ENCODE measurements around the gene IGFBP1.

IGFBP1 gene

DNA sequence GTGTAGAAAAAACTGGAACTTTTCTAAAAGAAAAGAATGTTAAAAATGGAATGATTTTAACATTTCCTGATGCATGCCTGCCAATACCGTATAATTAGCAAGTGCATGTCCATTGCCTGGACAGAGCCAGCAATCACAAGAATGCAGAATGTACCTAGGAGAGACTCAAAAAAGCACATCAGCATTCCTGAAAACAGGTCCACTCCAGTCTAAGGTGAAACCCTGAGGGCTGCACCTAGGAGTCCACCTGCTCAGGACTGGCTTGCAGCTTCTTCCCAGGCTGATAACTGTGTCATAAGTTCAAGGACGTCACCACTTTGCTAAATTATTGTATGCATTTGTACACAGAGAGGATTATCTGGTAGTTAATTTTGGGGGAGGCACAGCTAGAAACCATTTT, 20.8 kb upstream of the IGFBP1 start:
- Histone ChIP-seq H3K36me3 (ENCODE audit: control insufficient read depth, insufficient read depth, low read length) (no peaks in the 10 kb centered on the region), H3K9me3 (ENCODE audit: control insufficient read depth, insufficient read depth, low read depth, low read length) (no peaks in the 10 kb centered on the region), H3K4me3 (ENCODE audit: low read depth, low read length) (no peak overlapping the region), H3K27me3 (ENCODE audit: control insufficient read depth, insufficient read depth, low read length) (no peaks in the 10 kb centered on the region; the same call in 1 of the 2 replicates), H3K4me1 (ENCODE audit: control insufficient read depth, insufficient read depth, low read length) (no peaks in the 10 kb centered on the region), H3K9ac (ENCODE audit: low read length) (no peak overlapping the region), H3K27ac (ENCODE audit: low read depth, low read length) (no peak overlapping the region)

DNA sequence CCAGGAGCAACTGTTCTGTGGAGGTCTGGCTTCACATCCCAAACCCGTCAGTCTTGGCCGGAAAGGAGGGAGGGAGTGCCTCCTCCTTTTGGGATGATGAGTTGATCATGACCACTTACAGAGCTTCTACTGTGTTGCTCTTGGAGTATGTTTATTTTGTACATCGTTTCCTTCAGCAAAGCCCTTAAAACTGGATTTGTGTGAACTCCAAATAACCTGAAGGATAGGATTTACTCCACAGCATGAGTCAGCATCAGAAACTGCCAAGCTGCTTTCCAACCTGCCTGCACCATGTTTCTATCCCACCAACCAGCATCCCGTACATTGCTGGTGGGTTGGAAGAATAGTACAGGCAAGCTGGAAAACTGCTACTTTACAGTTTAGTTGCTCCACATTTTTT, 18.9 kb upstream of the IGFBP1 start:
- Histone ChIP-seq H3K4me3 (ENCODE audit: low read depth, low read length) (no peak overlapping the region), H3K9ac (ENCODE audit: low read length) (no peak overlapping the region), H3K4me1 (ENCODE audit: control insufficient read depth, insufficient read depth, low read length) (no peaks in the 10 kb centered on the region), H3K36me3 (ENCODE audit: control insufficient read depth, insufficient read depth, low read length) (no peaks in the 10 kb centered on the region), H3K27ac (ENCODE audit: low read depth, low read length) (no peak overlapping the region), H3K9me3 (ENCODE audit: control insufficient read depth, insufficient read depth, low read depth, low read length) (no peaks in the 10 kb centered on the region), H3K27me3 (ENCODE audit: control insufficient read depth, insufficient read depth, low read length) (no peaks in the 10 kb centered on the region; the same call in 1 of the 2 replicates)

DNA sequence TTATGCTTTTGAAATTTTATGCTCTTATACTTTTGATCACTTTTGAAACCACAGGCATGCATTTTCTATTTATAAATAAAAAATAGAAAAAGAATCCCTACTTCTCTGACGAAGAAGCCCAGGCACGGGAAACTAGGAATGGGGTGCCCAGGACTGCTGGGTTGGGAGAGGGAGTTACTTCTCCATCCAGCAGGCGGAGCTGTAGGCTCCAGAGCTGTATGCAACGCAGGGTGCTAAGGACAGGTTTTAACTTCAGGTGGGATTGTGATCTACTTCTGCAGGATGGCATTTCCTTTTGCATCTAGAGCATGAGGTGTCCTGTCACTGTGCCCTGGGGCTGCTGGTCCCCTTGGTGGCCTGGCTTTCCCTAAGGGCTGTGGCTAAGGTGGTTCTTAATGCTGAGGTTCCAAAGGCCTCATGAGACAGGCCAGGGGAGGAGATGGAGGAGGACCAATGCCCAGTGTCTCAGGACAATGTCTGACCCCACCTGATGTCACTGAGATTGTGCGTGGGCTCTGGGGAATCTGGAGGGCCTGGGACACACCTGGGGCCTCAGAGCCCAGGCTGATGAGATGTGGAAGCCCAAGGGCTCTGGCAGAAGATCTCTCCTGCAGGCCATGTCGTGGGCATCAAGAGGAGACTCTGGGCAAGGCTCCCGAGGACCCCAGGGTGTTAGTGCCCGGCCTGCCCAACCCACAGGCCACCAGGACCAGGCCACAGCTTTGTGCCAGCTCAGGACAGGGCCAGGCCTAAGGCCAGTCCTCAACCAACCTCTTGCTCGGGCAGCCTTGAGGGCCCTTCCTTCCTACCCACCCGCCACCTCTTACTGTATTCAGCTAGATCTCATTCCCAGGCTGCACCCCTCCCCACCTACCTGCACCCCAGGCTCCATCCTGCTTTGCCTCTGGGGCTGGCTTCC, 15.9 kb upstream of the IGFBP1 start:
- H3K9me3 ChIP-seq (ENCODE audit: control insufficient read depth, insufficient read depth, low read depth, low read length): peaks cover 12% of the 10 kb centered on the region
- H3K4me1 ChIP-seq (ENCODE audit: control insufficient read depth, insufficient read depth, low read length): no peaks in the 10 kb centered on the region
- H3K27ac ChIP-seq (ENCODE audit: low read depth, low read length): no peak overlapping the region
- H3K9ac ChIP-seq (ENCODE audit: low read length): no peak overlapping the region
- H3K27me3 ChIP-seq (ENCODE audit: control insufficient read depth, insufficient read depth, low read length): no peaks in the 10 kb centered on the region
- H3K4me3 ChIP-seq (ENCODE audit: low read depth, low read length): no peak overlapping the region
- no peaks in the 10 kb centered on the region for H3K36me3 ChIP-seq (ENCODE audit: control insufficient read depth, insufficient read depth, low read length)

DNA sequence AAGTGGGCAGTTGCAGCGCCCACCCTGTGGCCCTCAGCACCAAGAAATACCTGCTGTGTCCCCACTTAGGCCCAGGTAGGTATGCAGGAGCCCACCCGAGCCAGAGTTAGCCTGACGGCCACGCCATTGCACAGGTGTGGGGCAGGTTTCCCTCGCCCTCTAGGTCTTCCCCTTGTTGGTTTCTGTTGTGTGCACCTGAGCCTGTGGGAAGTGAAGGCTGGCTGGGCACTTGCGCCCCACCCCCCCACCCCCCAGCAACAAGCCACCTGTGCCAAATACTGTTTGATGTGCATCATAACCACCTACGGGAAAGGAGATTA, 15.3 kb upstream of the IGFBP1 start, which contains the start of gene CCDC201:
Gene CCDC201, minus strand, starts transcription at position 48 of the 320 bp plus-strand sequence. CDS start 75 bp downstream, outside the sequence.
- Histone ChIP-seq H3K9ac (ENCODE audit: low read length) (no peak within 1 kb of the TSS), H3K27me3 (ENCODE audit: control insufficient read depth, insufficient read depth, low read length) (no peaks in the 10 kb centered on the region), H3K9me3 (ENCODE audit: control insufficient read depth, insufficient read depth, low read depth, low read length) (peaks cover 18% of the 10 kb centered on the region), H3K27ac (ENCODE audit: low read depth, low read length) (no peak within 1 kb of the TSS), H3K4me1 (ENCODE audit: control insufficient read depth, insufficient read depth, low read length) (no peaks in the 10 kb centered on the region), H3K36me3 (ENCODE audit: control insufficient read depth, insufficient read depth, low read length) (no peaks in the 10 kb centered on the region), H3K4me3 (ENCODE audit: low read depth, low read length) (no peak within 1 kb of the TSS)

DNA sequence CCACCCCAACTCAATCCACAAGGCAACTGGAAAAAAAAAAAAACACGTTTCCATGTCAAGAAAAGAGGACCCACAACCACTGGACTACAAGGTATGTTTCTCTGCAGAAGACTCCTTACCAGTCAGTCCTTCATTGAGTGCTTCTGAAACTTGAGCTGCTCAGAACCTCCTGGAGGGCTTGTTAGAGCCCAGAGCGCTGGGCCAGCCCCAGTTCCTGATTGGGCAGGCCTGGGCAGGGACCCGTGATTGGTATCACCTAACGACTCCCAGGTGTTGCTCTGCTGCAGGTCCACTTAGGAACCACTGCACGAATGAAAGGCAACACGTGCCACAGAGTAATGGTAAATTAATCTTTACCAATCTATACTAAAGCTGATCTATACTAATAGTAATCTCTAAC, 14.9 kb upstream of the IGFBP1 start:
- Histone ChIP-seq H3K4me1 (ENCODE audit: control insufficient read depth, insufficient read depth, low read length) (no peaks in the 10 kb centered on the region), H3K27me3 (ENCODE audit: control insufficient read depth, insufficient read depth, low read length) (no peaks in the 10 kb centered on the region), H3K4me3 (ENCODE audit: low read depth, low read length) (no peak overlapping the region), H3K27ac (ENCODE audit: low read depth, low read length) (no peak overlapping the region), H3K36me3 (ENCODE audit: control insufficient read depth, insufficient read depth, low read length) (no peaks in the 10 kb centered on the region), H3K9me3 (ENCODE audit: control insufficient read depth, insufficient read depth, low read depth, low read length) (peaks cover 22% of the 10 kb centered on the region), H3K9ac (ENCODE audit: low read length) (no peak overlapping the region)

DNA sequence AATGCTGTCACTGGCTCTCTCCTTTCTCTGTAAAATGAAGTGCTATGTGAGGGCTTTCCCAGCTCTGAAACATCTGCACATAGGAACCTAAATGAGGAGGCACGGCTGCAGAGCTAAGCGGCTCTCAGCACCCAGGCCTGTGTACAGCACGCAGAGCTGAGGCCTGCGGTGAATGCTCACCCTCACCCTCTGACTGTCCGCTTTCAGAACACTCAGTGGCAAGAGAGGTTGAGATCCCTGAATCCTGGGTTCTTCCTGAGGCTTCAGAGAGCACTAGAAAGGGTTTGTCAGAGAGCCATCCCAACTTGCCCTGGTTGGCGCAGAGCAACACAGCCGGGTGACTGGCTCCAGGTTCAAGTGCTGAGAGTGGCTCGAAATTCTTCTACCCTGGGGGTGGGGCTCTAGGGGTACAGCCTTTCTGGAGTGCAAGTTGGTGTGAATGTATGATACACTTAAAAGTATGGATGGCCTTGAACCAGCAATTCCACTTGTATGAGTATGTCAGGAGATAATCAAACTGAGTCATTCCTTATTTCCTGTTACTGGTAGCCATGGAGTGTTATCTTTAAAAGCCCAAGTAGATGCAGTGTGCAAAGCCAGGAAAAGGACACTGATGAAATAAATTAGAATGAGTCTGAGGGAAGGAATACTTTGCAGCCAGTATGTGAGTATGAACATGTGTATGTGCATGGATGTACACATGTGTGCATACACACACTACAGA, 13.7 kb upstream of the IGFBP1 start:
- Histone ChIP-seq H3K27me3 (ENCODE audit: control insufficient read depth, insufficient read depth, low read length) (no peaks in the 10 kb centered on the region), H3K4me1 (ENCODE audit: control insufficient read depth, insufficient read depth, low read length) (no peaks in the 10 kb centered on the region), H3K27ac (ENCODE audit: low read depth, low read length) (no peak overlapping the region), H3K4me3 (ENCODE audit: low read depth, low read length) (no peak overlapping the region), H3K36me3 (ENCODE audit: control insufficient read depth, insufficient read depth, low read length) (no peaks in the 10 kb centered on the region), H3K9ac (ENCODE audit: low read length) (no peak overlapping the region), H3K9me3 (ENCODE audit: control insufficient read depth, insufficient read depth, low read depth, low read length) (peaks cover 33% of the 10 kb centered on the region)

DNA sequence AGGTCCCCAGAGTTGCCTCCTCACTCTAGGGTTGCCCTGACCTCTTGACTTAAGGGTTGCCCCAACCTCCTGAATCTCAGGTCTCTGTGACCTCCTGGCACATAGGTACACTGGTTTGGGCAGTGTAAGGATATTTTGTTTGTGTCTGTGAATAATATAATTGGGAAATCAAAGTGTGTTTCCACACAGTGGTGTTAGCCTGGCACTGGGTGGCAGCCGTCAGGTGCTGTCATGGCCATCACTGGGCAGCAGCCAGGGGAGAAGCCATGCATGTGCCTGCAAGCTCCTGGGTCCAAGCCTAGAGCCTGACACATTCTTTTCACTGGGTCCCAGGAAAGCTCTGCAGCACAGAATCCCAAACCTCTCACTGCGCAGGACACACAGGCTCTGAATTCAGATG, 11.8 kb upstream of the IGFBP1 start:
- Histone ChIP-seq H3K27me3 (ENCODE audit: control insufficient read depth, insufficient read depth, low read length) (no peaks in the 10 kb centered on the region), H3K9me3 (ENCODE audit: control insufficient read depth, insufficient read depth, low read depth, low read length) (peaks cover 38% of the 10 kb centered on the region), H3K4me3 (ENCODE audit: low read depth, low read length) (no peak overlapping the region), H3K4me1 (ENCODE audit: control insufficient read depth, insufficient read depth, low read length) (no peaks in the 10 kb centered on the region), H3K27ac (ENCODE audit: low read depth, low read length) (no peak overlapping the region), H3K9ac (ENCODE audit: low read length) (no peak overlapping the region), H3K36me3 (ENCODE audit: control insufficient read depth, insufficient read depth, low read length) (no peaks in the 10 kb centered on the region)

DNA sequence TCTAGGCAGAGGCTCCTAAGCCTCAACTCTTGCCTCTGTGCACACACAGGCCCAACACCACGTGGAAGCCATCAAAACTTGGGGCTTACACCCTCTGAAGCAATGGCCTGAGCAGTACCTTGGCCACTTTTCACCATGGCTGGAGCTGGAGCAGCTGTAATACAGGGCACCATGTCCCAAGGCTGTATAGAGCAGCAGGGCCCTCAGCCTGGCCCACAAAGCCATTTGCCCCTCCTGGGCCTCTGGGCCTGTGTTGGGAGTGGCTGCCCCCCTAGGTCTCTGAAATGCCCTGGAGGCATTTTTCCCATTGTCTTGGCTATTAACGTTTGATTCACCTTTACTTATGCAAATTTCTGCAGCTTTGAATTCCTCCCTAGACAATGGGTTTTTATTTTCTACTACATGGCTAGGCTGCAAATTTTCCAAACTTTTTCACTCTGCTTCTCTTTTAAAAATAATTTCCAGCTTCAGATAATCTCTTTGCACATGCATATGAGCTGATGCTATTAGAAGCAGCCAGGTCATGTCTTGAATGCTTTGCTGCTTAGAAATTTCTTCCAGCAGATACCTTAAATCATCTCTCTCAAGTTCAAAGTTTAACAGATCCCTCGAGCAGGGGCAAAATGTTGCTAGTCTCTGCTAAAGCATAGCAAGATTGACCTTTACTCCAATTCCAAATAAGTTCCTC, 9.7 kb upstream of the IGFBP1 start:
- H3K4me3 ChIP-seq (ENCODE audit: low read depth, low read length): no peak overlapping the region
- H3K36me3 ChIP-seq (ENCODE audit: control insufficient read depth, insufficient read depth, low read length): no peaks in the 10 kb centered on the region
- peaks cover 38% of the 10 kb centered on the region for H3K9me3 ChIP-seq (ENCODE audit: control insufficient read depth, insufficient read depth, low read depth, low read length)
- H3K4me1 ChIP-seq (ENCODE audit: control insufficient read depth, insufficient read depth, low read length): peaks cover 5% of the 10 kb centered on the region; the same call in 1 of the 2 replicates
- H3K27me3 ChIP-seq (ENCODE audit: control insufficient read depth, insufficient read depth, low read length): no peaks in the 10 kb centered on the region
- H3K9ac ChIP-seq (ENCODE audit: low read length): no peak overlapping the region
- H3K27ac ChIP-seq (ENCODE audit: low read depth, low read length): no peak overlapping the region

DNA sequence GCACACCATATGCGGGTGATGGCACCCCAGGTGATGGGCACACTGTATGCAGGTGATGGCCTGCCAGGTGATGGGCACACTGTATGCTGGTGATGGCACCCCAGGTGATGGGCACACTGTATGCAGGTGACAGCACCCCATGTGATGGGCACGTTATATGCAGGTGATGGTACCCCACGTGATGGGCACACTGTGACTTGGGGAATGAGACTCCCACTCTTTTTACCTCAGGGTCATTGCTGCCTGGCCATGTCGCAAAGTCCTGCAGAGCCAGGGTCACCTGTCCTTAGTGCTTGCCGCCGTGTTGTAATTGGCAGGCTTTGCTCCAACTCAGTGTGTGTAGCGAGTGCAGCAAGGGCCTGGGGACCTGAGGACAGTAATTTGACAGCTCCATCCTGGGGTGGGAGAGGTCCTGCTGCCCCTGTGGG, 7.8 kb upstream of the IGFBP1 start:
- peaks cover 5% of the 10 kb centered on the region; the same call in 1 of the 2 replicates for H3K4me1 ChIP-seq (ENCODE audit: control insufficient read depth, insufficient read depth, low read length)
- no peak overlapping the region for H3K4me3 ChIP-seq (ENCODE audit: low read depth, low read length)
- H3K27ac ChIP-seq (ENCODE audit: low read depth, low read length): no peak overlapping the region
- no peaks in the 10 kb centered on the region for H3K36me3 ChIP-seq (ENCODE audit: control insufficient read depth, insufficient read depth, low read length)
- H3K9ac ChIP-seq (ENCODE audit: low read length): no peak overlapping the region
- no peaks in the 10 kb centered on the region; the same call in 1 of the 2 replicates for H3K27me3 ChIP-seq (ENCODE audit: control insufficient read depth, insufficient read depth, low read length)
- peaks cover 38% of the 10 kb centered on the region for H3K9me3 ChIP-seq (ENCODE audit: control insufficient read depth, insufficient read depth, low read depth, low read length)

DNA sequence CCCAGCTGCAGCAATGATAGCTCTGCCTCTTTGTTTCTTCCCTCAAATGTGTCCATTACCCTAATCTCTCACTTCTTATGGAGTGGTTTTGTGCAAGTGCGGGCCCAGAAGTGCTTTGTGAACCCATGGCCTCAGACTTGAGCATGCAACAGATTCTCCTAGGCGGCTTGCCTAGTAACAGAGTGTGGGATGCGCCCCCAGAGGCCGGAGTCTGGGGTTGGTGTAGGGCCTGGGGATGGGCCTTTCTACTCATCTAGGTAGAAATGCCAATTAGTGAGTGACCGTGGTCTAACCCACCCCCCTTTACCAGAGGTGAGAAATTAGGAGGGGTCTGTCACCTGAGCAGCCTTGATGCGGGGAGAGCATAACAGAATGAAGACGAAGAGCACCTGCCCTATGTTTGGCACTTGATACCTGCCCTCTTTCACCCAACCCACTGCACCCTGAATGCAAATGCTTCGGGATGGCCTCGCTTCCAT, 7.0 kb upstream of the IGFBP1 start:
- H3K9me3 ChIP-seq (ENCODE audit: control insufficient read depth, insufficient read depth, low read depth, low read length): peaks cover 36% of the 10 kb centered on the region
- no peaks in the 10 kb centered on the region for H3K36me3 ChIP-seq (ENCODE audit: control insufficient read depth, insufficient read depth, low read length)
- no peak overlapping the region for H3K27ac ChIP-seq (ENCODE audit: low read depth, low read length)
- H3K9ac ChIP-seq (ENCODE audit: low read length): no peak overlapping the region
- no peak overlapping the region for H3K4me3 ChIP-seq (ENCODE audit: low read depth, low read length)
- H3K27me3 ChIP-seq (ENCODE audit: control insufficient read depth, insufficient read depth, low read length): peaks cover 3% of the 10 kb centered on the region
- peaks cover 5% of the 10 kb centered on the region; the same call in 1 of the 2 replicates for H3K4me1 ChIP-seq (ENCODE audit: control insufficient read depth, insufficient read depth, low read length)

Data from HUES6 (cell line).